Fibroblast of lung (primary cell): Measurements from ENCODE around the gene TRAFD1. TPM values are rescaled to one million over a fixed set of nuclear protein-coding genes. Genes with fewer than 3 reads are reported as not detected.
"Not testable (repeated sequence)": the region's sequence is repeated elsewhere in the genome, so short reads cannot be mapped to it uniquely, and the experiment has no call there.

Source experiments
- DNase-seq, 2 donors: peaks; one replicate each; pipeline versions ENCODE4 v3.0.0 to v3.0.0-alpha.2; 2010; ENCODE audit warnings: low read depth in 2 of 2
- H2AFZ ChIP-seq: 2 replicates; pipeline ENCODE4 v1.5.1; 2012; ENCODE audit warnings: low read length, control low read depth, inconsistent platforms
- H3K27ac ChIP-seq: 2 replicates; pipeline ENCODE4 v1.5.1; 2011; ENCODE audit warnings: low read length, control low read depth; ENCODE audit not compliant: insufficient read depth
- H3K27me3 ChIP-seq: 2 replicates; pipeline ENCODE4 v1.5.1; 2011; ENCODE audit warnings: mild to moderate bottlenecking, low read length; ENCODE audit not compliant: control insufficient read depth, insufficient read depth
- H3K36me3 ChIP-seq: 2 replicates; pipeline ENCODE4 v1.5.1; 2011; ENCODE audit warnings: low read length; ENCODE audit not compliant: control insufficient read depth, insufficient read depth
- H3K4me1 ChIP-seq: 2 replicates; pipeline ENCODE4 v1.5.1; 2011; ENCODE audit warnings: low read length; ENCODE audit not compliant: control insufficient read depth, insufficient read depth; ENCODE audit errors: extremely low read depth
- H3K4me2 ChIP-seq: 2 replicates; pipeline ENCODE4 v1.5.1; 2011; ENCODE audit warnings: low read length, control low read depth; ENCODE audit not compliant: insufficient read depth; ENCODE audit errors: extremely low read depth
- H3K4me3 ChIP-seq, 4 experiments: fragments of 200-600 bp in 1 of 4; sonication (generic) in 1 of 4; replicated peaks in 1 of 4; 2 replicates each; pipeline ENCODE4 v1.5.1; 2011 to 2016; ENCODE audit warnings: low read length in 4 of 4, low read depth in 3 of 4, mild to moderate bottlenecking in 3 of 4, control low read depth in 2 of 4, inconsistent platforms in 1 of 4, mixed read lengths in 1 of 4; ENCODE audit not compliant: insufficient read depth in 1 of 4; ENCODE audit errors: control extremely low read depth in 1 of 4
- H3K79me2 ChIP-seq: 2 replicates; pipeline ENCODE4 v1.5.1; 2012; ENCODE audit warnings: mild to moderate bottlenecking, low read length, inconsistent platforms; ENCODE audit not compliant: control insufficient read depth, insufficient read depth
- H3K9ac ChIP-seq: 2 replicates; pipeline ENCODE4 v1.5.1; 2011; ENCODE audit warnings: mild to moderate bottlenecking, low read length, control low read depth; ENCODE audit not compliant: insufficient read depth
- H3K9me3 ChIP-seq: 2 replicates; pipeline ENCODE4 v1.5.1; 2012; ENCODE audit warnings: low read depth, low read length; ENCODE audit not compliant: control insufficient read depth, insufficient read depth
- H4K20me1 ChIP-seq: 2 replicates; pipeline ENCODE4 v1.5.1; 2011; ENCODE audit warnings: low read length; ENCODE audit not compliant: control insufficient read depth, insufficient read depth; ENCODE audit errors: extremely low read depth
- CTCF ChIP-seq, 2 donors: IDR thresholded peaks in 1 of 2; conservative IDR thresholded peaks in 1 of 2; 1 replicate in 1 of 2; 2 replicates in 1 of 2; pipeline ENCODE4 v1.5.1; 2011 to 2012; ENCODE audit warnings: low read length in 2 of 2, control low read depth in 1 of 2, inconsistent platforms in 1 of 2, low read depth in 1 of 2, mild to moderate bottlenecking in 1 of 2
- EZH2 ChIP-seq: IDR thresholded peaks from 2 replicates; pipeline ENCODE4 v1.5.1; 2012; ENCODE audit warnings: low read length, control low read depth, mild to moderate bottlenecking; ENCODE audit errors: missing control alignments
- polyA plus RNA-seq, 2 donors: library from polyadenylated mRNA; depleted of rRNA in 1 of 2; stranded (reverse) in 1 of 2; unstranded in 1 of 2; fragments of >200 nt; gene quantifications; 2 replicates each; pipeline ENCODE4 v1.2.1, GENCODE V29; 2011 to 2012; ENCODE audit warnings: missing spikeins in 1 of 2
- total RNA-seq: library from RNA; depleted of rRNA; stranded (reverse); fragments of >200 nt; gene quantifications from 2 replicates; pipeline ENCODE4 v1.2.1, GENCODE V29; 2014

TRAFD1 gene
- total and polyA plus RNA-seq, 2 donors (not counting 1 experiment from before 2014, with no cell fraction given) = 42.5 to 83.4 TPM

- Histone ChIP-seq H3K79me2 (no peaks in the 10 kb centered on the region), H3K9me3 (no peaks in the 10 kb centered on the region), H3K27ac (no peak overlapping the region), H3K4me3 (no peak overlapping the region), H3K9ac (no peak overlapping the region), H3K36me3 (peaks cover 30% of the 10 kb centered on the region), H3K4me2 (no peak overlapping the region), H3K27me3 (no peaks in the 10 kb centered on the region), H3K4me1 (no peaks in the 10 kb centered on the region), H2AFZ (no peak overlapping the region), H4K20me1 (no peaks in the 10 kb centered on the region)
- DNase-seq = no peak
- TF ChIP-seq EZH2 = no peak
- TF ChIP-seq CTCF (conservative IDR thresholded peaks at IDR 0.05 in 1 of 2, IDR thresholded peaks at IDR 0.05 in 1 of 2; ENCODE audit: low read depth in 1 of 2, low read length in 2 of 2) = no peak
Measured at GRCh38 chr12:112153181-112153892, 28.0 kb downstream of the TRAFD1 start.

- peaks cover 27% of the 10 kb centered on the region for H3K36me3 ChIP-seq
Measured at GRCh38 chr12:112153893-112154219, 28.5 kb downstream of the TRAFD1 start.

GRCh38 chr12:112158461-112159145 lies 33.2 kb downstream of the TRAFD1 start:
- H3K9ac ChIP-seq, H3K27ac ChIP-seq, H3K79me2 ChIP-seq, H3K4me3 ChIP-seq, H3K9me3 ChIP-seq, H4K20me1 ChIP-seq, H3K4me2 ChIP-seq, H3K27me3 ChIP-seq, H3K36me3 ChIP-seq, H3K4me1 ChIP-seq, DNase-seq, H2AFZ ChIP-seq: not testable (repeated sequence)

More at GRCh38 chr12:112153893-112154219, 28.5 kb downstream of the TRAFD1 start:
- Histone ChIP-seq H3K79me2 (no peaks in the 10 kb centered on the region), H3K4me3 (no peak overlapping the region), H3K4me2 (no peak overlapping the region), H2AFZ (no peak overlapping the region), H4K20me1 (no peaks in the 10 kb centered on the region), H3K9ac (no peak overlapping the region), H3K27ac (no peak overlapping the region), H3K27me3 (no peaks in the 10 kb centered on the region), H3K4me1 (no peaks in the 10 kb centered on the region), H3K9me3 (no peaks in the 10 kb centered on the region)
- TF ChIP-seq CTCF (conservative IDR thresholded peaks at IDR 0.05 in 1 of 2, IDR thresholded peaks at IDR 0.05 in 1 of 2; ENCODE audit: low read depth in 1 of 2, low read length in 2 of 2) = no peak
- TF ChIP-seq EZH2 = no peak
- no peak for DNase-seq
